ENCODE data around the gene ISOC1. TPM values are rescaled to one million over a fixed set of nuclear protein-coding genes. Genes with fewer than 3 reads are reported as not detected.

The ISOC1 gene
- polyA plus RNA-seq, 1 donor (not counting 4 experiments of a cell fraction or from before 2014, with no cell fraction given): 26.4 TPM

- dilution Hi-C loops (cut with MboI; ENCODE audit: extremely low pct_ligation_motif_present, low sequenced_read_pairs): no loop called here
- H3K9me1 ChIP-seq (ENCODE audit: control insufficient read depth, extremely low read depth, insufficient read depth, low read length): no peaks in the 10 kb centered on the region
- no peak overlapping the region for H3K4me3 ChIP-seq (ENCODE audit: control insufficient read depth in 2 of 3, extremely low read depth in 1 of 3, insufficient read depth in 2 of 3, low read depth in 1 of 3, low read length in 3 of 3)
- no peaks in the 10 kb centered on the region for H3K36me3 ChIP-seq (ENCODE audit: control insufficient read depth in 2 of 2, extremely low read depth in 1 of 2, insufficient read depth in 2 of 2, low read length in 2 of 2)
- no peaks in the 10 kb centered on the region for H3K79me2 ChIP-seq (ENCODE audit: control insufficient read depth, insufficient read depth, low read length)
- no peak for TF ChIP-seq EZH2 (IDR thresholded peaks at IDR 0.05; ENCODE audit: low read length)
- TF ChIP-seq CTCF (optimal IDR thresholded peaks at IDR 0.05 in 1 of 3, IDR thresholded peaks at IDR 0.05 in 1 of 3, conservative IDR thresholded peaks at IDR 0.05 in 1 of 3; ENCODE audit: extremely low read depth in 1 of 3, insufficient read depth in 2 of 3, low read length in 3 of 3): no peak
- H3K27me3 ChIP-seq (ENCODE audit: control insufficient read depth, extremely low read depth, insufficient read depth, low read length): no peaks in the 10 kb centered on the region
- no peak overlapping the region for H3K4me2 ChIP-seq (ENCODE audit: control insufficient read depth, extremely low read depth, insufficient read depth, low read depth, low read length)
- no peak overlapping the region for H2AFZ ChIP-seq (ENCODE audit: control insufficient read depth, low read length)
- DNase-seq (ENCODE audit: low read depth, low spot score) (no peak), FAIRE-seq (no peak)
- no peak overlapping the region for H3K9ac ChIP-seq (ENCODE audit: control insufficient read depth, extremely low read depth, insufficient read depth, low read length)
- H3K4me1 ChIP-seq (ENCODE audit: control insufficient read depth, extremely low read depth, insufficient read depth, low read length): peaks cover 23% of the 10 kb centered on the region
- H3K27ac ChIP-seq (ENCODE audit: control insufficient read depth, insufficient read depth, low read length): no peak overlapping the region
- H3K9me3 ChIP-seq (ENCODE audit: control insufficient read depth, low read depth, low read length): no peaks in the 10 kb centered on the region
- no peaks in the 10 kb centered on the region for H4K20me1 ChIP-seq (ENCODE audit: control insufficient read depth, extremely low read depth, insufficient read depth, low read length)
These were observed 19.3 kb downstream of the ISOC1 start for GRCh38 chr5:129113867-129114266.

DNA sequence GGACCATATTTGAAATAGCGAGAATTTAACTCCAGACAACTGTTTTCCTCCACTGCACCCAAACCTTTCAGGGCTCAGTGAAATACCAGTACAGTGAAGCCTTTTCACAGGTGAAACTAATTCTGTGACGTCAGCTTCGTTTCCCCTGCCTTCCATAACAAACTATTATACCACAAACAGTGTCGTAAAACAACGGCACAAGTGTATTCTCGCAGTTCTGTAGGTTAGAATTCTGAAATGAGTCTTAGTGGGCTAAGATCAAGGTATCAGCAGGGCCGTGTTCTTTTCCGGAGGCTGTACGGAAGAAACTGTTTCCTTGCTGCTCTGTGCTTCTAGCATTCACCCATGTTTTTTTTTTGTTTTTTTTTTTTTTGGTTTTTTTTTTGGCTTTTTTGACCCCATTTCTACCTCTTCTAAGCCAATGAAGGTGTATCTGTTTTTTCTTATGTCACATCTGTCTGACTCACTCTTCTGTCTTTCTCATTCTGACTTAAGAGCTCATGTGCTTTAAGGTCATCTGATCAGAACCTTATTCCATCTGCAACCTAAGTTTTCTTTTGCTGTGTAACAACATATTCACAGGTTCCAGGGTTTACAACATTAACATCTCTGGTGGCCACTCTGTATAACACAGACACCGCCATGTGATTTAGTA lies 20.1 kb downstream of the ISOC1 start:
- dilution Hi-C loops (cut with MboI; ENCODE audit: extremely low pct_ligation_motif_present, low sequenced_read_pairs): no loop called here
- Histone ChIP-seq H3K36me3 (ENCODE audit: control insufficient read depth in 2 of 2, extremely low read depth in 1 of 2, insufficient read depth in 2 of 2, low read length in 2 of 2) (no peaks in the 10 kb centered on the region), H3K27me3 (ENCODE audit: control insufficient read depth, extremely low read depth, insufficient read depth, low read length) (no peaks in the 10 kb centered on the region), H3K79me2 (ENCODE audit: control insufficient read depth, insufficient read depth, low read length) (no peaks in the 10 kb centered on the region), H4K20me1 (ENCODE audit: control insufficient read depth, extremely low read depth, insufficient read depth, low read length) (no peaks in the 10 kb centered on the region), H3K4me2 (ENCODE audit: control insufficient read depth, extremely low read depth, insufficient read depth, low read depth, low read length) (no peak overlapping the region), H2AFZ (ENCODE audit: control insufficient read depth, low read length) (no peak overlapping the region), H3K9me3 (ENCODE audit: control insufficient read depth, low read depth, low read length) (no peaks in the 10 kb centered on the region), H3K4me3 (ENCODE audit: control insufficient read depth in 2 of 3, extremely low read depth in 1 of 3, insufficient read depth in 2 of 3, low read depth in 1 of 3, low read length in 3 of 3) (no peak overlapping the region), H3K9ac (ENCODE audit: control insufficient read depth, extremely low read depth, insufficient read depth, low read length) (no peak overlapping the region), H3K9me1 (ENCODE audit: control insufficient read depth, extremely low read depth, insufficient read depth, low read length) (no peaks in the 10 kb centered on the region), H3K4me1 (ENCODE audit: control insufficient read depth, extremely low read depth, insufficient read depth, low read length) (peaks cover 23% of the 10 kb centered on the region), H3K27ac (ENCODE audit: control insufficient read depth, insufficient read depth, low read length) (no peak overlapping the region)
- DNase-seq (ENCODE audit: low read depth, low spot score) (no peak), FAIRE-seq (no peak)
- TF ChIP-seq EZH2 (IDR thresholded peaks at IDR 0.05; ENCODE audit: low read length) (no peak), CTCF (optimal IDR thresholded peaks at IDR 0.05 in 1 of 3, IDR thresholded peaks at IDR 0.05 in 1 of 3, conservative IDR thresholded peaks at IDR 0.05 in 1 of 3; ENCODE audit: extremely low read depth in 1 of 3, insufficient read depth in 2 of 3, low read length in 3 of 3) (no peak)
